GM21390 (cell line): ENCODE measurements around the gene MYLK4.

ENCODE experiments used
- ATAC-seq: cut with Tn5 transposase; IDR thresholded peaks from one replicate; pipeline ENCODE4 v1.9.1; 2021; ENCODE audit not compliant: unreplicated experiment

MYLK4 gene

DNA sequence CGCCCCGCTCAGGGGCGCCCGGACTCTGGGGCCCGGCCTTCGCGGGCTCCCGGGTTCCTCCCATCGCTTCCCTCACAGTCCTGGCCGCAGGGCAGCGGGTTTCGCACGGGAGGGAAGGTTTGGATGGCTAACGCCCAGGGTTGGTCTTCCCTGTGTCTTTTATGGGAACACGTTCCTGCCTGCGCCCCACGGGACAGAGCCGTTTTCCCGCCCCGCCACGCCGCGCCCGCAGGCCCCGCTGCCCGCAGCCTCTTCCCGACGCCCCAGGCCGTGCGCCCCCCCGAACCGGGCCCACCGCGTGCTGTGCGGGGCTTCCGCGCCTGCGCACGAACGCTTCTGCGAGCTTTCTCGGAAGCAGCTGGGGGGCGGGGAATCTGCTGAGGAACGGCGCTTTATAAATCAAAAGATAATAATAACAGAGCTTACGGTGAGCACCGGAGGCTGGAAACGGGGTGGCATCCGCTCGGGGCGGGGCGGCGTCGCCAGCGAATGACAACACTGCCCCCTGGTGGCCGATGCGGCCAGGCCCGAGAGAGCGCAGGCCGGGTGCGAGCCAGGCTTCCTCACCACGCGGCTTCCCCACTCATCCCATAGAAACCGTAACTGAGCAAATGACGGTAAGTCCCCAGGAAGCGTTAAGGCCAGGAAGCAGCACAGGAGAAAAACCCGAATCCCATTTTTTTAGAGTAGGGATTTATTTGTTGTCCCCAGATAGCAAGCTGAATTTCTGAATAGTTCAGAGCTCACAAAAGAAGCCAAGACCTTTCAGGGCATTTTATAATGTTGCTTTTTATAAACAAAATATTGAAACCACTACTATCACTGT lies 116.4 kb downstream of the MYLK4 start:
- ATAC-seq, result peak; percentile 87

DNA sequence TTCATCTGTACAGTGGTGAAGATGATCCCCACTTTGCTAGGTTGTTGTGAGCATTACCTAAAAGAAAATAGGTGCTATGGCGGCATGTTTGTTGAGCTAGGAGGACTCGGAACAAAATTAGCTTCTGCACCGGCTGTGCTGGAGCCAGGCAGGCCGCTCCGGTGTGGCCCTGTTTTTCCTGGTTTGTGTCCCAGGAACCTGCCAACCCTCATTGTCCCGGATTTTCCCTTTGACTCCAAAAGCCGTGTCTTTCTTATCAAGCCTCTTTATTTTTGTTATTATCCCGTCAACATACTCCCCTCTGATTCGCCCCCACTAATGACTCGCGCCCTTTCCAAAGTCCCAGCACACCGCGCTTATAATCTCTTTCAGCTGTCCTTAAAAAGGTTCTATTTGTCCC lies 117.0 kb downstream of the MYLK4 start:
- ATAC-seq, result no peak

DNA sequence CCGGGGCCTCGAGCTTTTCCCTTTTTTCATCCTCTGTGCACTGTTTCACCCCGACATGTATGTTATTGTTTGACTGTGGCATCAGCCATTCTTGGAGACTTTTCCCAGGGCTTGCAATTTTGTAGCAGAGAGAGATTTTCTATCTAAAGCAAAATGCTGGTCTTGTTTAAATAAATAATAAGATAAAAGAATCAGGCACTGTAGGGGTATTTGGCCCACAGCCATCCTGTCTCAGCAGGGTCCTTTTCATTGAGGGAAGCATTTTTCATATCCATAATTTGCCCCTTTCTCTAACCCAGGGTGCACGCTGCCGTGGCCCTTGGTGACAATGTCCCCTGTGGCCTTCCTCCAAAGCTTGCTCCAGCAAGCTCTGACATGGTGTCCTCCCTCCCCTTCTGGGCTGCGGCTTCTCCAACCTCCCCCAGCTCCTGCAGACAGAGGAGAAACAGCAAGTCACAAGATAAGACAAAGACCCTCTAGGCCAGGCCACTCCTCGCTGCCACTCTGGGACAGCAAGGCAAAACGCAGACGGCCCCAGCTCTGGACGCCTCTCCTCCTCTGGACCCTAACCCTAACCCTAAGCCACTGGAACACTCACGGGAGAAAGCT lies 117.6 kb downstream of the MYLK4 start:
- no peak for ATAC-seq

DNA sequence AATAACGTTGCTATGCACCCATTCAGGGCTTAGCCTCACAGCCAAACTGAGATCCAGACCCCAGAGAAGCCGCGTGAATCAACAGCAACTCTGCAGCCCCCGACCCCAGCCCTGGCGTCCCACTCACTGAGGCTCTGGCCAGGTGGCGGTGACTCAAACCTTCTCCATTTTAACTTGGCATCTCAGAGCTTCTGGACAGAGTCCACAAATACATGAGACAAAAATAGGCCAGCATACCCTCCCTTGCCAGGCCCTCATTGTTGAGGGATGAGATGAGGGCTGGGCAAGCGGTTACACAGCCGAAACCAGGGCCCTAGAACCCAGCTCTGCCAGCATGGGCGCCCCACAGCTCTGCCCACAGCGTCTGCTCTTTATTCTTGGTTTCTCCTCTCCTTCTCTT lies 118.4 kb downstream of the MYLK4 start:
- ATAC-seq, result no peak

DNA sequence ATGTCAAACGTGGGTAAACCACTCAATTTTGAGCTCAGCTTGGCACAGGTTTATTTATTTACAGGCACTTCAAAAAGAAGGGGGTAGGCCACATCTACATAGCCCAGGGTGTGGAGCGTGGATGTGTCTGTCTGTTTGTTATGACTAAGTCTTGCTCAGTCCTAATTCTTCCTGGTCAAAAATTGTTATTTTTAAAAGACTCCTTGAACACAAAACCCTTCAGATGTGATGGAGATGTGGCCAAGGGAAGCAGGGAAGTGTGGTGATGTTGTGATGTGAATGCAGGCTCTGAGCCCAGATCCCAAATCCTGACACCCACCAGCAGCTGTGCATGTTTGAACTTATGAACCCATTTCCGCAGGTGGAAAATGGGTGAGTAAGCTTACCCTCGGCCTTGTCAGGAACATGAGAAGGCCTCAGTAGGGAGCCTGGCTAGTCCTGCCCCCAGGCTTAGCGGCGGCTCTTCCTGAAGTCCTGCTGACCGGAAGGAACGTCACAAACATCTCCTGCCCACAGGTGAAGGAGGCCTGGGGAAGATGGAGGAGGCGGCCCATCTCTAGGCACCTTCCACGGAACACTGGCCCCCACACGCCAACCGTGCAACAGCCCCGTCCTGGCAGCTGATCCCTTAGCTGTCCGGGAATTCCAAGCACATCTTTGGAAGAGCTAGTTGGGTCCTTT lies 119.7 kb downstream of the MYLK4 start:
- no peak for ATAC-seq

DNA sequence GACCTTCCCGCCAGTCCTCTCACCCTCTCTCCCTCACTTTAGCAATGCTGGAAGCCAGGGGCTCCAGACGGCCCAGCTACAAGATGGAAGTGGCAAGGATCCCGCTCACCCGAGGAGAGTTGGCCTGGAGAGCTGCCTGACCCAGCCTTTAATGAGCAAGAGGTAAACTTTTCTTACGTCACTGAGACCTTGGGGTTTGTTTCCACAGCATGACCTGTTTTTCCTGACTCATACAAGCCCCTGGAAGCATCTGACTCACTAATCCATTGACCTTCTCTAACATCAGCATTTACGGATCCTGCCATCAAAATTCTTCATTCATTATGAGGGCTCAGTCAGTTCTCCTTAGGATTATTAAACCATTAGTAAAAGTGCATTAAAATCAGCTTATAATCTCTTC lies 120.4 kb downstream of the MYLK4 start:
- ATAC-seq, result no peak

DNA sequence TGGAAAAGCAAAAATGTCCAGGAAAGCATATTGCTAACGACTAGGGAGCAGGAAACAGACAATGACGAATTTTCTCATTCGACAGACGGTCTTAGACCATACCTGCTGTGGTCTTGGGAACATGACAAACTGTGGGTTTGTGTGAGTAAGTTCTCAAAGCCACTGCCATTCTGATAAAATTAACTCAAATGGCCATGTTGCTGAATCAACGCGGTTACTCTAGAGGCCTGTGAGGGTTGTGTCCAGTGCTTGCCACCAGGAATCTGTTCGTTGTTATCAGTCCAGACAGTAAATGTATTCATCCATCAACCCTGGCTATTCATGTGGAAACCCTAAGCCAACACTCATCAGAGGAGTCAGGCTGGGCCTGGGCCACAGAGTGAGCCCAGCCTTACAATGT lies 124.3 kb downstream of the MYLK4 start:
- ATAC-seq, result no peak

DNA sequence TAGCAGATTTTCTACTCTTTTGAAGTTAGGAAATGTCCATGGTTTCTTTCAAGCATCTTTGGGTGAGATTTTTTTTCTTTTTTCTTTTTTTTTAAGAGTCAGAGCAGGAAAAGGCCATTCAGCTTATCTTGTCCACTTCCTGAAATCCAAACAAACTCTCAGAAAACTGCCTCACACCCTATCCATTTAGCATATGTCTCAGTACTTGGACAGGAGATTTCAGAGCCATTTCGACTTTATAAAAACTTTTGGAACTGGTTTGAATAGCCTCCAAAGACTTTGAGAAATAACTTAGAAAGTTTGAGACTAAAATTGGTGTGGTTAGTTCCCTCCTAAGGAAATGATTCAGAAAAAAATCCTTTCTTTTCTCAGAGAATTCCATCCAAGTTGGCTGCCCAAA lies 125.1 kb downstream of the MYLK4 start:
- no peak for ATAC-seq

DNA sequence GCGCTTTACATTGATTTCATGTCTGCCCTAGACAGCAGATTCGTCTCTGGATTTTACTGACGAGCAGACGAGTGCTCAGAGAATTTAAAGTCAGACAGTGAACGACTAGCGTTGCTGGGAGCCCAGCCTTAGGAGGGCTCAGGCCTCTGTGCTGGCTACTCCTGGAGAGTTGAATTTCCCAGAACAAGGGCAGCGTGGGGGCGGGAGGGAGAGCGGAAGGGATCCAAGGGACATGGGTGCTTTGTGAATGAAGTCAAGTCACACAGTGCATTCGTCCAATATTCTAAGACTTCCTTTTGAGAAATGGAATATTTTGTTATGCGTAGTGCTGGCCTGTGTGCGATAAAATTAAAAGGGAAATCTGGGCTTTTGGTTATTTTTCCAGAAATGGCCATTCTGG lies 126.5 kb downstream of the MYLK4 start:
- ATAC-seq, result no peak

DNA sequence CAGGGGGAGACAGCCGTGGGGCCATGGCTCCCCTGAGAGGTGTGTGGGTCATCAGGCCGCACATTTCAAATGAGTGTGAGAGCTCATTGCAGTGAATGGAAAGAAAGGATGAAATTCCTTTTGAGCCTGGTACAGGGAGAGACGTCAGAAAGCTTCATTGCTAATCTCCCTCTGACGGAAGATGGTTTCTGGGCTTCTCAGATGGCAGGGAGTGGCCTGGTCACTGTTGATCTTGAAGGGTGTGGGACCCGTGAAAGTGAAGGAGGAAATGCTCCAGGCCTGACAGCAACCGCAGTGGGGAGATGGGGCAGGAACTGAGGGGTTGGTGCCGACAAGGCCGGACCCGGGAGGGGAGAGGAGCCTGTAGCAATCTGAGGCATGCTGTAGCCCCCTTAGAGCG lies 127.4 kb downstream of the MYLK4 start:
- ATAC-seq, result no peak

DNA sequence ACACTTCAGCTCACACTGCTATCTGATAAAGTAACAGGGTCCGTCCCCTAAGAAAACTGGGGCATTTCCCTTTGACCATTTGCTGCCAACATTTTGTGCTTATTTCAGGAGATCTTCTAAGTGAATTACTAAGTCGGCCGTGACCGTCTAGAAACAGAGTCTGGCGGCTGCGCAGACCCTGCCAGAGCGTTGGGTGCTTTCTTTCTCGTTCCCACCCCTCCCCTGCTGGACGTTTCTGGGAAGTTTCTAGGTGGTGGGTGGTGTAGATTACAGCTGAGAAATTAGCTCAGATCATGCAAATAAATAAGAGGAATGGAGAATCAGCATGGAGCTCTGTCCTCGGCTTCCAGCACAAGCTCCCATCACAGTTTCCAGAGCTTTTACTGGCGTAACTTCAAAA lies 128.1 kb downstream of the MYLK4 start:
- ATAC-seq, result no peak

DNA sequence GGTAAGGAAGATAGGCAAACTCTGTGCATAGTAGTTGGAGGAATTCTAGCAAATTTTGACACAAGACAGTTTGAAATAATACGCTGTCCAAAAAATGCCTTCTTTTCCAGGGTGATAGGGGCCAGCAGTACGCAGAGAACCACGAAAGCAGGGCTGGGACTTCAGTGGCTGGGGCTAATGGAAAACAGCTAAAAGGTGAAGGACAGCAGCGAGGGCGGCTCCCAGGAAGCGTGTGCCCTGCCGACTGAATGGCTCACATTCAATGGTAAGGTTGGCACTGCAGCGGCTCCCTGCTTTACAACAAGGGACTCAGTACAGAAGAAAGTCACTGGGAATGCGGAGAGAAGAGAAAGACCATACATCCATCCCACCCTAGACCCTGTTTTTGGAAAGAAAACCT lies 131.1 kb downstream of the MYLK4 start:
- ATAC-seq, result no peak

DNA sequence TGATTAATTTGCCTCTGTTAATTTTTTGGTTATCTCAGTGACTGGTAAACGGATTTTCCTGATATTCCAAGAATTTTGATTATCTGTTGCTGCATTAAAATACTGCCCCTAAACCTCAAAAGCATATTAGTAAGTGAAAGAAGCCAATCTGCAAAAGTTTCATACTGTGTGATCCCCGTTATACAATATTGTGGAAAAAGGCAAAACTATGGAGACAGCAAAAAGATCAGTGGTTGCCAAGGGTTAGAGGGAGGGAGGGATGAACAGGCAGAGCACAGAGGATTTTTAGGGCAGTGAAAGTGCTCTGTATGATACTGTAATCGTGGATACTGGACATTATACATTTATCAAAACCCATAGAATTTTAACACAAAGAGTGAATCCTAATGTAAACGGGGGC lies 133.0 kb downstream of the MYLK4 start:
- ATAC-seq, result no peak

DNA sequence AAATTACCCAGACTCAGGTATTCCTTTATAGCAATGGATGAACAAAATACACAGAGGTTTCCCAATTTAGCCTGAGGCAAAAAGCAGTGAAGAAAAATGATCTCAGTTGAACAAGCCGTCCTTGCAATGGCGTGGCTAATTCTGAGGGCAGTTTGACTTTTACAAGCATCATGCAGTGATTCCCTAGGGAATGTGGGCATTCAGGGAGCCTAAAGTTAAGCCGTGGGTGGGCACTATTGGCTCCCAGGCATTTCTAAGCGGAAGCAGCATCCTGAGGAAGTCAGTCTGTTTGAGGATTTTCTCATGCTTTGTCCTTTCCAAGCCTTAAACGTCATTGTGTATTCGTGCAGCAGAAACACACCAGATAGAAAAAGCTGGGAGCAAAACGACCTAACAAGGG lies 133.9 kb downstream of the MYLK4 start:
- ATAC-seq, result no peak

DNA sequence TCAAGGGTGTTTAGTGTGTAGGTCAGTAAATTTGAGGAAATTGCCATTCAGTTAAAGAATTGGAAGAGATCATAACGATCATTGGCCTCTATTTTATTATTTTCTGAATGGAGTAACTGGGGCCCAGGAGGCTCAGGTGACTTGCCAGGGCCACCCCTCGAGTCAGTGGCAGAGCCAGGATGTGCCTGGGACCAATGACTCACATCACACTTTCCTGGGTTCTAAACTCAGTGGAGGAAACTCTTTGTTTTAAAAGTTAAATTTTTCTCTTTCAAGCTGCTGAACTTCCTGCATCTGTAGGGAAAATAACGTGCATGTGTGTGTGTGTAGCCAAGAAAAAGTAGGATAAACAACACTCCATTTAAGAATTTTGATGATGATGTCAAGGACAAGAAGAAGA lies 135.5 kb downstream of the MYLK4 start:
- ATAC-seq, result no peak

DNA sequence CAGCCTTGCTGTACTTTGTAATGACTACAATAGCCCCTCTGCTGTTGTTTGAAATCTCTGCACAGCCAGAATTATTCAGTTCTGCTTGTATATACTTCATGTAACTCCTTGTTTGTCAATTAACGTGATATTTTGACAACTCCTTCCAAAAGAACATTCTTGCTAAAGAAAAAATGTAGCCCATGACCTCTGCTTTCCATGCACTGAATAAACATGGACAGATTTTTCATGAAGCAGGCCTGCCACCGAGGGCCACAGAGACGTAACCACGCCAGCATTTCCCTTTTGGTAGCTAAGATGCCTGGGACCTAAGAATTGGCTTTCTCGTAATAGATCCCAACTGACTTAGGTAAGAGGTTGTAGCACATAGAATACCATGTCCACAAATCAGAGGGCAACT lies 135.9 kb downstream of the MYLK4 start:
- ATAC-seq, result no peak

DNA sequence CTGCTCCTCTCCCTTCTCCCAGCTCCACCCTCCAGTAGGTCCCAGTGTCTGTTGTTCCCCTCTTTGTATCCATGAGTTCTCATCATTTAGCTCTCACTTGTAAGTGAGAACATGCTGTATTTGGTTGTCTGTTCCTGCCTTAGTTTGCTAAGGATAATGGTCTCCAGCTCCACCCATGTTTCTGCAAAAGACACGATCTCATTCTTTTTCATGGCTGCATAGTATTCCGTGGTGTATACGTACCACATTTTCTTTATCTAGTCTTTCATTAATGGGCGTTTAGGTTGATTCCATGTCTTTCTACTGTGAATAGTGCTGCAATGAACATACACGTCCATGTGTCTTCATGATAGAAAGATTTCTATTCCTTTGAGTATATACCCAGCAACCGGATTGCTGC lies 136.6 kb downstream of the MYLK4 start:
- no peak for ATAC-seq
